Mammary epithelial cell (primary cell): ENCODE measurements around the gene DSC2.

Experiments
- CTCF ChIP-seq, 2 donors: IDR thresholded peaks in 1 of 2; conservative IDR thresholded peaks in 1 of 2; 2 replicates each; pipeline ENCODE4 v1.5.1; 2011 to 2012; ENCODE audit warnings: inconsistent platforms in 2 of 2, low read length in 2 of 2, mild to moderate bottlenecking in 2 of 2, control low read depth in 1 of 2, low read depth in 1 of 2; ENCODE audit not compliant: insufficient read depth in 1 of 2; ENCODE audit errors: extremely low read depth in 1 of 2
- EZH2 ChIP-seq: IDR thresholded peaks from 2 replicates; pipeline ENCODE4 v1.6.1; 2012; ENCODE audit warnings: low read length, inconsistent platforms, borderline replicate concordance

GRCh38 chr18:31097666-31098065 is 4.6 kb downstream of the DSC2 start:
- TF ChIP-seq CTCF (conservative IDR thresholded peaks at IDR 0.05 in 1 of 2, IDR thresholded peaks at IDR 0.05 in 1 of 2; ENCODE audit: extremely low read depth in 1 of 2, insufficient read depth in 1 of 2, low read depth in 1 of 2, low read length in 2 of 2), result no peak
- no peak for TF ChIP-seq EZH2
